Measurements from ENCODE around the gene SLC22A23.

Gene SLC22A23

DNA sequence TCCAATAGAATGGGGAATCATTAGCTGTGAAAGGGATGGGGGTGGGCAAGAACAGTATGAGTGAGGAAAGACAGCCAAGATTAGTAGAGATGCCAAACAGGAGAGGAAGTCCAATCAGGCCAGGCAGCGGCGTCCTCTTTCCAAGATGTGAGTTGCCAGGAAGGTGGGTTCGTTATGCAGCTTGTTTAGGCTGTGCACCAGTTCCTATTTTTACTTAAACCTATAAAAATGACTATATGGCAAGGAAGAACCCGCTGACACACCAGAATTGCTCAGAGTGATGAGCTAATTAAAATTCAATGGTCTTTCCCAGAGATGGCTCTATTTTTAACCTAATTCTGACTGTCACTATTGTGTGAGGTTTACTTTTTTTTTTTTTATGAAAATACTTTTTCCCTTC lies 88.2 kb downstream of the SLC22A23 start:
- TF ChIP-seq EZH2 (optimal IDR thresholded peaks at IDR 0.05; ENCODE audit: low read depth, low read length) (no peak), EZH2phosphoT487 (IDR thresholded peaks at IDR 0.05; ENCODE audit: low read length) (no peak)
- Histone ChIP-seq H3K27me3 (replicated peaks; ENCODE audit: insufficient read depth, low read length) (no peaks in the 10 kb centered on the region), H3F3A (ENCODE audit: insufficient read depth, low read length) (no peaks in the 10 kb centered on the region), H4K20me1 (ENCODE audit: insufficient read depth, low read length) (no peaks in the 10 kb centered on the region), H3K27ac (ENCODE audit: low read length) (no peak overlapping the region), H3K4me3 (ENCODE audit: low read length) (no peak overlapping the region), H3K9me3 (replicated peaks; ENCODE audit: insufficient read depth, low read length) (no peaks in the 10 kb centered on the region), H3K4me1 (ENCODE audit: low read length) (no peaks in the 10 kb centered on the region), H3K36me3 (replicated peaks; ENCODE audit: insufficient read depth, low read length) (no peaks in the 10 kb centered on the region), H3K9ac (ENCODE audit: low read length) (no peak overlapping the region), H3K79me2 (ENCODE audit: low read length) (no peaks in the 10 kb centered on the region), H2AFZ (ENCODE audit: low read length) (no peak overlapping the region), H3K9me2 (replicated peaks; ENCODE audit: insufficient read depth, low read length) (no peaks in the 10 kb centered on the region), H3K4me2 (ENCODE audit: low read depth, low read length) (no peak overlapping the region)
- DNase-seq: no peak

DNA sequence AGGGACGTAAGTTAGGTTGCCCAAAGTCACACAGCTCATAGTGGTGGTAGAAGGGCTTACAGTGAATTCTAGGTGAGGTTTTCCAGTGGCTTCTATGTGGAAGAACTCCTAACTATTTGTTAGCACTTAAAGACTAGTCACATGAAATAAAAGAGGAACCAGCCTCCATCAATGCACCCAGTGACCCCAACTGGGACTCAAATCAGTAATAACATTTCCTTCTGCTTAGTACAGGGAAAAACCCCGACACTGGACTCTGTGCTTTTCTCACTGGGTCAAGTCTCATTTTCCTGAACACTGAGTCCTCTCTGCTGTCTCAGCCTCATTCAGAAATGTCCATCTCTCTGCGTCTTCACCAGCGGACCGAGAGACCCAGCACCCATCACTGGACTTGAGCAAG lies 89.2 kb downstream of the SLC22A23 start:
- Histone ChIP-seq H3F3A (ENCODE audit: insufficient read depth, low read length) (no peaks in the 10 kb centered on the region), H3K9me3 (replicated peaks; ENCODE audit: insufficient read depth, low read length) (no peaks in the 10 kb centered on the region), H3K9ac (ENCODE audit: low read length) (no peak overlapping the region), H4K20me1 (ENCODE audit: insufficient read depth, low read length) (no peaks in the 10 kb centered on the region), H3K9me2 (replicated peaks; ENCODE audit: insufficient read depth, low read length) (no peaks in the 10 kb centered on the region), H3K27ac (ENCODE audit: low read length) (no peak overlapping the region), H3K36me3 (replicated peaks; ENCODE audit: insufficient read depth, low read length) (no peaks in the 10 kb centered on the region), H3K4me2 (ENCODE audit: low read depth, low read length) (no peak overlapping the region), H2AFZ (ENCODE audit: low read length) (no peak overlapping the region), H3K4me3 (ENCODE audit: low read length) (no peak overlapping the region), H3K79me2 (ENCODE audit: low read length) (no peaks in the 10 kb centered on the region), H3K27me3 (replicated peaks; ENCODE audit: insufficient read depth, low read length) (no peaks in the 10 kb centered on the region), H3K4me1 (ENCODE audit: low read length) (no peaks in the 10 kb centered on the region)
- no peak for DNase-seq
- no peak for TF ChIP-seq EZH2phosphoT487 (IDR thresholded peaks at IDR 0.05; ENCODE audit: low read length)
- TF ChIP-seq, protein P1, sequence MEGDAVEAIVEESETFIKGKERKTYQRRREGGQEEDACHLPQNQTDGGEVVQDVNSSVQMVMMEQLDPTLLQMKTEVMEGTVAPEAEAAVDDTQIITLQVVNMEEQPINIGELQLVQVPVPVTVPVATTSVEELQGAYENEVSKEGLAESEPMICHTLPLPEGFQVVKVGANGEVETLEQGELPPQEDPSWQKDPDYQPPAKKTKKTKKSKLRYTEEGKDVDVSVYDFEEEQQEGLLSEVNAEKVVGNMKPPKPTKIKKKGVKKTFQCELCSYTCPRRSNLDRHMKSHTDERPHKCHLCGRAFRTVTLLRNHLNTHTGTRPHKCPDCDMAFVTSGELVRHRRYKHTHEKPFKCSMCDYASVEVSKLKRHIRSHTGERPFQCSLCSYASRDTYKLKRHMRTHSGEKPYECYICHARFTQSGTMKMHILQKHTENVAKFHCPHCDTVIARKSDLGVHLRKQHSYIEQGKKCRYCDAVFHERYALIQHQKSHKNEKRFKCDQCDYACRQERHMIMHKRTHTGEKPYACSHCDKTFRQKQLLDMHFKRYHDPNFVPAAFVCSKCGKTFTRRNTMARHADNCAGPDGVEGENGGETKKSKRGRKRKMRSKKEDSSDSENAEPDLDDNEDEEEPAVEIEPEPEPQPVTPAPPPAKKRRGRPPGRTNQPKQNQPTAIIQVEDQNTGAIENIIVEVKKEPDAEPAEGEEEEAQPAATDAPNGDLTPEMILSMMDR (IDR thresholded peaks at IDR 0.05; ENCODE audit: low read length): no peak
- no peak for TF ChIP-seq EZH2 (optimal IDR thresholded peaks at IDR 0.05; ENCODE audit: low read depth, low read length)

DNA sequence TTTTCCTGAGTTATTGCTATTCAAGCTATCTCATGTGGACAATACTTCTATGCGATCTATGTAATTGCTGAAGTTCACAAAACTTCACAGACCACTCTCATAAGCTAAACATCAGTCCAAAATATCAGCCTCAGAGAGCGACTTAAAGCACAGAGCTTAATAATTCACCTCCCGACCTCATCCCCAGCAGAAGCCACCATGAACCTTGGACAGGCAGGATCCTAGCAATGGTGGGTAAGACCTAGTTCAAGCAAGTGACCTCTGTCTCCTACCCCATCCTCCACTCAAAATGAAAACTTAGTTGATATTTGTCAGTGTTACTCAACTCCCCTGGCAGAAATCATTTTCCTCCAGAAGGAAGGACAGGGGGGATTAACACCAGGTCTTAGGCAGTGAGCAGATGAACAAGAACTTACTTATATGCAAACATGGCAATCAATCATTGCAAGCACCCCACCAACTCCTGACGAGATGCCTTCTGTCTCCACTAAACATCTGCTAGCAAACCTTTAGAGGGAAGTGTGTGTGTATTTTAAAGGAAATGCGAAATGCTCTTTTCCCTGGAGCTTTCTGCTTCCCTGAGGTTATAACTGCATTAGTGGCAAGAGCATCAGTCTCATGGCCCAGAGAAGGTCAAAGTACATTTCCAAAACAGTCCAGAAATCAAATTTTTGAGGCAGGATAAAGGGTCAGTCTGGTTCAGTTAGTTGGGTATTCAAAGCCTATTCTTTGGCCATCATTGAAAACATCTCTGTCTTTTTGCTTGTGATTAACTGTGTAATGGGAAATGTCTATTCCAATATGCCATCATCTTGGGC lies 90.0 kb downstream of the SLC22A23 start:
- Histone ChIP-seq H3F3A (ENCODE audit: insufficient read depth, low read length) (no peaks in the 10 kb centered on the region), H3K4me2 (ENCODE audit: low read depth, low read length) (no peak overlapping the region), H4K20me1 (ENCODE audit: insufficient read depth, low read length) (no peaks in the 10 kb centered on the region), H2AFZ (ENCODE audit: low read length) (no peak overlapping the region), H3K27ac (ENCODE audit: low read length) (no peak overlapping the region), H3K9ac (ENCODE audit: low read length) (no peak overlapping the region), H3K27me3 (replicated peaks; ENCODE audit: insufficient read depth, low read length) (no peaks in the 10 kb centered on the region), H3K9me3 (replicated peaks; ENCODE audit: insufficient read depth, low read length) (no peaks in the 10 kb centered on the region), H3K4me1 (ENCODE audit: low read length) (no peaks in the 10 kb centered on the region), H3K9me2 (replicated peaks; ENCODE audit: insufficient read depth, low read length) (no peaks in the 10 kb centered on the region), H3K79me2 (ENCODE audit: low read length) (no peaks in the 10 kb centered on the region), H3K36me3 (replicated peaks; ENCODE audit: insufficient read depth, low read length) (no peaks in the 10 kb centered on the region), H3K4me3 (ENCODE audit: low read length) (no peak overlapping the region)
- TF ChIP-seq EZH2 (optimal IDR thresholded peaks at IDR 0.05; ENCODE audit: low read depth, low read length): no peak
- no peak for TF ChIP-seq EZH2phosphoT487 (IDR thresholded peaks at IDR 0.05; ENCODE audit: low read length)
- TF ChIP-seq, protein P1 (IDR thresholded peaks at IDR 0.05; ENCODE audit: low read length): no peak
- no peak for DNase-seq

DNA sequence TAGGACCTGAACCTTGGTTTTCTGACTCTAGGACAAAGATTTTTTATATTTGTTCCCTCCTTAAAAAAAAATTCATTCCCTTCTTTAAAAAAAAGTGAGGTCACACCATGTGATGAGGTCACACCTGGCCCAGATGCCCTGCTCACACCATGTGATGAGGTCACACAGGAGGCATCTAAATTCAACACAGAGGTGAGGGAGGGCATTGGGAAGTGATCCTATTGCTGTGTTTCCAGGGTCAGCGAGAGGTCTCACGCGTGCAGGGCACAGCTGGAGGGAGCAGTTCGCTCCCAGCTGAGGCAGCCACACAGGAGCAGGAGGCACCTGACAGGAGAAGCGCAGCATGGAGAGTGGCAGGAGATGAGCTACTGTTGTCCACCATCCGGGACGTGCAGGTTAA lies 92.5 kb downstream of the SLC22A23 start:
- no peak overlapping the region for H3K9ac ChIP-seq (ENCODE audit: low read length)
- H3K9me3 ChIP-seq (replicated peaks; ENCODE audit: insufficient read depth, low read length): no peaks in the 10 kb centered on the region
- H4K20me1 ChIP-seq (ENCODE audit: insufficient read depth, low read length): no peaks in the 10 kb centered on the region
- no peak for DNase-seq
- H3K4me2 ChIP-seq (ENCODE audit: low read depth, low read length): no peak overlapping the region
- H3K9me2 ChIP-seq (replicated peaks; ENCODE audit: insufficient read depth, low read length): no peaks in the 10 kb centered on the region
- no peak overlapping the region for H3K27ac ChIP-seq (ENCODE audit: low read length)
- H3K4me3 ChIP-seq (ENCODE audit: low read length): no peak overlapping the region
- no peak overlapping the region for H2AFZ ChIP-seq (ENCODE audit: low read length)
- no peaks in the 10 kb centered on the region for H3K36me3 ChIP-seq (replicated peaks; ENCODE audit: insufficient read depth, low read length)
- H3K79me2 ChIP-seq (ENCODE audit: low read length): no peaks in the 10 kb centered on the region
- H3K4me1 ChIP-seq (ENCODE audit: low read length): no peaks in the 10 kb centered on the region
- TF ChIP-seq, protein P1 (IDR thresholded peaks at IDR 0.05; ENCODE audit: low read length): no peak
- TF ChIP-seq EZH2phosphoT487 (IDR thresholded peaks at IDR 0.05; ENCODE audit: low read length) (no peak), EZH2 (optimal IDR thresholded peaks at IDR 0.05; ENCODE audit: low read depth, low read length) (no peak)
- no peaks in the 10 kb centered on the region for H3K27me3 ChIP-seq (replicated peaks; ENCODE audit: insufficient read depth, low read length)
- H3F3A ChIP-seq (ENCODE audit: insufficient read depth, low read length): no peaks in the 10 kb centered on the region

All from MM.1S (cell line).